Neuronal stem cell (in vitro differentiated cells): ENCODE results near the gene WRNIP1.

ENCODE experiments used
- DNase-seq: peaks from one replicate; pipeline ENCODE4 v3.0.0-alpha.2; 2013; ENCODE audit warnings: low spot score
- H2AFZ ChIP-seq: one replicate; pipeline ENCODE4 v1.6.1; 2013; ENCODE audit warnings: mild to moderate bottlenecking, low read length, inconsistent platforms
- H2AK5ac ChIP-seq: 2 replicates; pipeline ENCODE4 v1.6.1; 2013; ENCODE audit warnings: low read depth, mild to moderate bottlenecking, inconsistent platforms, low read length, moderate library complexity, mixed read lengths
- H2BK120ac ChIP-seq: 2 replicates; pipeline ENCODE4 v1.6.1; 2013; ENCODE audit warnings: low read depth, mild to moderate bottlenecking, inconsistent platforms, low read length, moderate library complexity, mixed read lengths
- H2BK12ac ChIP-seq: one replicate; pipeline ENCODE4 v1.6.1; 2013; ENCODE audit warnings: low read length, inconsistent platforms
- H2BK15ac ChIP-seq: 2 replicates; pipeline ENCODE4 v1.6.1; 2013; ENCODE audit warnings: mild to moderate bottlenecking, low read length, inconsistent platforms, mixed read lengths
- H2BK5ac ChIP-seq: one replicate; pipeline ENCODE4 v1.6.1; 2013; ENCODE audit warnings: inconsistent platforms, mild to moderate bottlenecking, low read length, moderate library complexity
- H3K14ac ChIP-seq: one replicate; pipeline ENCODE4 v1.6.1; 2013; ENCODE audit warnings: low read length, inconsistent platforms
- H3K18ac ChIP-seq: 2 replicates; pipeline ENCODE4 v1.6.1; 2013; ENCODE audit warnings: low read length, inconsistent platforms
- H3K23ac ChIP-seq: 2 replicates; pipeline ENCODE4 v1.6.1; 2013; ENCODE audit warnings: low read depth, mild to moderate bottlenecking, mixed read lengths, low read length, inconsistent platforms; ENCODE audit not compliant: poor library complexity
- H3K27ac ChIP-seq: replicated peaks from 3 replicates; pipeline ENCODE4 v1.5.1; 2013; ENCODE audit warnings: low read length, inconsistent platforms
- H3K27me3 ChIP-seq, 3 experiments: 2 replicates each; pipeline ENCODE4 v1.6.1; 2013; ENCODE audit warnings: low read length in 3 of 3, mild to moderate bottlenecking in 2 of 3, inconsistent platforms in 1 of 3, low read depth in 1 of 3, mixed read lengths in 1 of 3, moderate library complexity in 1 of 3; ENCODE audit not compliant: control insufficient read depth in 3 of 3, insufficient read depth in 3 of 3
- H3K36me3 ChIP-seq, 2 donors: replicated peaks in 1 of 2; 2 replicates each; pipeline ENCODE4 v1.6.1; 2013; ENCODE audit warnings: low read length in 2 of 2; ENCODE audit not compliant: control insufficient read depth in 2 of 2, insufficient read depth in 2 of 2
- H3K4ac ChIP-seq: 2 replicates; pipeline ENCODE4 v1.6.1; 2013; ENCODE audit warnings: inconsistent platforms, mild to moderate bottlenecking, low read length, moderate library complexity
- H3K4me1 ChIP-seq, 2 donors: 1 replicate in 1 of 2; 2 replicates in 1 of 2; pipeline ENCODE4 v1.6.1; 2013; ENCODE audit warnings: low read length in 2 of 2, low read depth in 1 of 2; ENCODE audit not compliant: control insufficient read depth in 2 of 2, insufficient read depth in 1 of 2
- H3K4me2 ChIP-seq: one replicate; pipeline ENCODE4 v1.6.1; 2013; ENCODE audit warnings: mild to moderate bottlenecking, low read length, inconsistent platforms; ENCODE audit not compliant: insufficient read depth, poor library complexity, severe bottlenecking
- H3K4me3 ChIP-seq, 2 donors: 2 replicates each; pipeline ENCODE4 v1.5.1; 2013; ENCODE audit warnings: low read length in 2 of 2, mild to moderate bottlenecking in 2 of 2, inconsistent platforms in 1 of 2, moderate library complexity in 1 of 2
- H3K79me1 ChIP-seq: one replicate; pipeline ENCODE4 v1.6.1; 2013; ENCODE audit warnings: low read depth, mild to moderate bottlenecking, inconsistent platforms, low read length, moderate library complexity
- H3K9ac ChIP-seq: one replicate; pipeline ENCODE4 v1.6.1; 2013; ENCODE audit warnings: mild to moderate bottlenecking, low read depth, low read length, inconsistent platforms; ENCODE audit not compliant: poor library complexity
- H3K9me3 ChIP-seq, 2 donors: replicated peaks in 1 of 2; 2 replicates each; pipeline versions ENCODE3 to v1.6.1; 2013; ENCODE audit warnings: low read length in 2 of 2, mild to moderate bottlenecking in 2 of 2, inconsistent platforms in 1 of 2, low read depth in 1 of 2, mixed read lengths in 1 of 2, moderate library complexity in 1 of 2; ENCODE audit not compliant: control insufficient read depth in 2 of 2, insufficient read depth in 1 of 2
- H4K8ac ChIP-seq: one replicate; pipeline ENCODE4 v1.6.1; 2013; ENCODE audit warnings: low read depth, mild to moderate bottlenecking, inconsistent platforms, low read length, moderate library complexity
- H4K91ac ChIP-seq: one replicate; pipeline ENCODE4 v1.6.1; 2013; ENCODE audit warnings: low read length, low read depth, mild to moderate bottlenecking, inconsistent platforms; ENCODE audit not compliant: poor library complexity
- WGBS, 2 donors: extraction: QIAGEN DNeasy Blood & Tissue Kit; methylation state at CpG; one replicate each; pipeline ENCODE4 v1.1.7; 2013; ENCODE audit warnings: missing lambda C conversion rate in 2 of 2, mixed read lengths in 1 of 2; ENCODE audit not compliant: insufficient read length in 2 of 2, insufficient replicate concordance in 1 of 2; ENCODE audit errors: extremely low coverage in 2 of 2; 5-methylcytosine and 5-hydroxymethylcytosine counted together

Gene WRNIP1

GRCh38 chr6:2768696-2769095 is 3.5 kb downstream of the WRNIP1 start:
- Histone ChIP-seq H2BK15ac (no peak overlapping the region), H2AFZ (no peak overlapping the region), H2BK5ac (no peak overlapping the region), H3K4ac (no peak overlapping the region), H3K18ac (no peak overlapping the region), H4K91ac (no peak overlapping the region), H3K23ac (no peak overlapping the region), H2AK5ac (no peak overlapping the region), H3K9me3 (no peaks in the 10 kb centered on the region), H3K4me2 (no peak overlapping the region), H3K4me1 (peaks cover 14 to 17% of the 10 kb centered on the region in 2 donors), H3K79me1 (peaks cover 11% of the 10 kb centered on the region), H3K9ac (no peak overlapping the region), H2BK120ac (no peak overlapping the region), H3K27me3 (no peaks in the 10 kb centered on the region), H4K8ac (no peak overlapping the region), H3K4me3 (no peak overlapping the region), H3K27ac (no peak overlapping the region), H3K14ac (no peak overlapping the region), H2BK12ac (no peak overlapping the region), H3K36me3 (peaks cover 5 to 62% of the 10 kb centered on the region in 2 donors)
- no CpG with 5 or more reads among the region's 6 CpGs for WGBS, 2 donors
- no peak for DNase-seq

- Histone ChIP-seq H3K36me3 (peaks cover 5 to 76% of the 10 kb centered on the region in 2 donors), H2BK120ac (no peak overlapping the region), H3K9ac (peak overlapping the region; percentile 45), H4K8ac (no peak overlapping the region), H2BK15ac (no peak overlapping the region), H3K9me3 (no peaks in the 10 kb centered on the region), H3K18ac (no peak overlapping the region), H3K27me3 (no peaks in the 10 kb centered on the region), H2BK12ac (no peak overlapping the region), H3K14ac (no peak overlapping the region), H2BK5ac (no peak overlapping the region), H3K79me1 (peaks cover 11% of the 10 kb centered on the region), H3K4me3 (no peak overlapping the region), H3K27ac (no peak overlapping the region), H3K4me1 (peaks cover 12 to 14% of the 10 kb centered on the region in 2 donors), H3K23ac (no peak overlapping the region), H2AK5ac (no peak overlapping the region), H3K4me2 (no peak overlapping the region), H2AFZ (no peak overlapping the region), H3K4ac (no peak overlapping the region), H4K91ac (no peak overlapping the region)
- WGBS, 2 donors, result no CpG with 5 or more reads among the region's 13 CpGs
- DNase-seq, result no peak
Measured at GRCh38 chr6:2770171-2770570, 5.0 kb downstream of the WRNIP1 start.

DNA sequence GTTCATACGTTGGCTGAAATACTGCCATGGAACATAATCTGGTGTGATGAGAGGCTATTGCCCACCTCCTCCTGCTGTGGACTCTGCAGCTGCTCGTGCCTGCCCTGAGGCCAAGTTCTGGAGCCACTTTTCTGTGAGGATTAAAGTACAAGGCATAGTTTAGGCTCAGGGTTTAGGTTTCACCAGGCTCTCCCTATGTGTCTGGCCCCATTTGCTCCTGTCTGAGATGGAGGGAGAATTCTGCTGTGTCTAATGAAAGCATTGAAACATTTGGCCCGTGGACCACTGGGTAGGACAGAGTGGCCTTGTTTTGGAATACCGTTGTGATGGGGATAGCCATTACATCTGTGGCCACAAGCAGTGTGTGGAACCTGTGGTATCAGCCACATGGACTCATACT is 5.9 kb downstream of the WRNIP1 start:
- Histone ChIP-seq H2BK12ac (no peak overlapping the region), H4K8ac (no peak overlapping the region), H2AK5ac (no peak overlapping the region), H3K36me3 (peaks cover 5 to 83% of the 10 kb centered on the region in 2 donors), H3K4ac (no peak overlapping the region), H3K4me1 (peaks cover 12 to 14% of the 10 kb centered on the region in 2 donors), H3K9ac (no peak overlapping the region), H4K91ac (no peak overlapping the region), H2BK5ac (no peak overlapping the region), H2BK15ac (no peak overlapping the region), H3K14ac (no peak overlapping the region), H2BK120ac (no peak overlapping the region), H3K9me3 (no peaks in the 10 kb centered on the region), H3K27ac (no peak overlapping the region), H3K4me2 (no peak overlapping the region), H3K23ac (no peak overlapping the region), H3K27me3 (no peaks in the 10 kb centered on the region), H2AFZ (no peak overlapping the region), H3K79me1 (peaks cover 4% of the 10 kb centered on the region), H3K18ac (no peak overlapping the region), H3K4me3 (no peak overlapping the region)
- WGBS, 2 donors, result no CpG with 5 or more reads among the region's 4 CpGs
- DNase-seq, result no peak

- H3K4me2 ChIP-seq, result no peak overlapping the region
- H2BK12ac ChIP-seq, result no peak overlapping the region
- no peak for DNase-seq
- H3K4me3 ChIP-seq, result no peak overlapping the region
- no peak overlapping the region for H4K8ac ChIP-seq
- H3K36me3 ChIP-seq, result peaks cover 5 to 88% of the 10 kb centered on the region in 2 donors
- H3K14ac ChIP-seq, result no peak overlapping the region
- H3K9ac ChIP-seq, result no peak overlapping the region
- peaks cover 5 to 11% of the 10 kb centered on the region in 2 donors for H3K4me1 ChIP-seq
- no peak overlapping the region for H3K23ac ChIP-seq
- no peak overlapping the region for H3K27ac ChIP-seq
- no peak overlapping the region for H2AFZ ChIP-seq
- WGBS, 2 donors, result no CpG with 5 or more reads among the region's 3 CpGs
- no peak overlapping the region for H2BK5ac ChIP-seq
- no peak overlapping the region for H2AK5ac ChIP-seq
- H2BK15ac ChIP-seq, result no peak overlapping the region
- H3K4ac ChIP-seq, result no peak overlapping the region
- H3K18ac ChIP-seq, result no peak overlapping the region
- H2BK120ac ChIP-seq, result no peak overlapping the region
- H3K79me1 ChIP-seq, result no peaks in the 10 kb centered on the region
- no peaks in the 10 kb centered on the region for H3K9me3 ChIP-seq
- no peak overlapping the region for H4K91ac ChIP-seq
- H3K27me3 ChIP-seq, result no peaks in the 10 kb centered on the region
Measured at GRCh38 chr6:2772840-2773239, 7.6 kb downstream of the WRNIP1 start.
